LNCAP (cell line): ENCODE measurements around the gene ABCA7.

Source experiments
- TF ChIP-seq, protein P1 (sequence below): fragments of 450-650 bp; IDR thresholded peaks from 2 replicates; pipeline ENCODE4 v1.5.1; 2017; ENCODE audit warnings: mild to moderate bottlenecking

Gene ABCA7

DNA sequence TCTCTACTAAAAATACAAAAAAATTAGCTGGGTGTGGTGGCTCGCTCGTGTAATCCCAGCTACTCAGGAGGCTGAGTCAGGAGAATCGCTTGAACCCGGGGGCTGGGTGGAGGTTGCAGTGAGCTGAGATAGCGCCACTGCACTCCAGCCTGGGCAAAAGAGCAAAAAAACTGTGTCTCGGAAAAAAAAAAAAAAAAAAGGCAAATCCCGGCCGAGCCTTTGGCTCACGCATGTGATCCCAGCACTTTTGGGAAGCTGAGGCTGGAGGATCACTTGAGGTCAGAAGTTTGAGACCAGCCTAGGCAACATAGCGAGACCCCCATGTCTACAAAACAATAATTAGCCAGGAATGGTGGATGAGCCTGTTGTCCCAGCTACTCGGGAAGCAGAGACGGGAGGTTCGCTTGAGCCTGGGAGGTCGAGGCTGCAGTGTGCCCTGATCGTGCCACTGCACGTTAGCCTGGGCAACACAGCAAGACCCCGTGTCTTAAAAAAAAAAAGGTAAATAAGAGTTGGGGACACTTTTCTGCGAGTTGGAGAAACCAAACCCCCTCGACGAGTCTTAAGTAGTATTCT lies 63.3 kb downstream of the ABCA7 start:
- TF ChIP-seq, protein P1, sequence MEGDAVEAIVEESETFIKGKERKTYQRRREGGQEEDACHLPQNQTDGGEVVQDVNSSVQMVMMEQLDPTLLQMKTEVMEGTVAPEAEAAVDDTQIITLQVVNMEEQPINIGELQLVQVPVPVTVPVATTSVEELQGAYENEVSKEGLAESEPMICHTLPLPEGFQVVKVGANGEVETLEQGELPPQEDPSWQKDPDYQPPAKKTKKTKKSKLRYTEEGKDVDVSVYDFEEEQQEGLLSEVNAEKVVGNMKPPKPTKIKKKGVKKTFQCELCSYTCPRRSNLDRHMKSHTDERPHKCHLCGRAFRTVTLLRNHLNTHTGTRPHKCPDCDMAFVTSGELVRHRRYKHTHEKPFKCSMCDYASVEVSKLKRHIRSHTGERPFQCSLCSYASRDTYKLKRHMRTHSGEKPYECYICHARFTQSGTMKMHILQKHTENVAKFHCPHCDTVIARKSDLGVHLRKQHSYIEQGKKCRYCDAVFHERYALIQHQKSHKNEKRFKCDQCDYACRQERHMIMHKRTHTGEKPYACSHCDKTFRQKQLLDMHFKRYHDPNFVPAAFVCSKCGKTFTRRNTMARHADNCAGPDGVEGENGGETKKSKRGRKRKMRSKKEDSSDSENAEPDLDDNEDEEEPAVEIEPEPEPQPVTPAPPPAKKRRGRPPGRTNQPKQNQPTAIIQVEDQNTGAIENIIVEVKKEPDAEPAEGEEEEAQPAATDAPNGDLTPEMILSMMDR: no peak

GRCh38 chr19:1103708-1104310 lies 63.9 kb downstream of the ABCA7 start, which contains the start of gene GPX4:
TSS of gene GPX4 (plus strand) at chr19:1103994. CDS start at chr19:1104044, 50 bp downstream.
- TF ChIP-seq, protein P1: no peak

- TF ChIP-seq, protein P1: no peak
These were observed 64.6 kb downstream of the ABCA7 start for GRCh38 chr19:1104311-1105007.

- TF ChIP-seq, protein P1: no peak
These were observed 65.3 kb downstream of the ABCA7 start for GRCh38 chr19:1105008-1105872.

DNA sequence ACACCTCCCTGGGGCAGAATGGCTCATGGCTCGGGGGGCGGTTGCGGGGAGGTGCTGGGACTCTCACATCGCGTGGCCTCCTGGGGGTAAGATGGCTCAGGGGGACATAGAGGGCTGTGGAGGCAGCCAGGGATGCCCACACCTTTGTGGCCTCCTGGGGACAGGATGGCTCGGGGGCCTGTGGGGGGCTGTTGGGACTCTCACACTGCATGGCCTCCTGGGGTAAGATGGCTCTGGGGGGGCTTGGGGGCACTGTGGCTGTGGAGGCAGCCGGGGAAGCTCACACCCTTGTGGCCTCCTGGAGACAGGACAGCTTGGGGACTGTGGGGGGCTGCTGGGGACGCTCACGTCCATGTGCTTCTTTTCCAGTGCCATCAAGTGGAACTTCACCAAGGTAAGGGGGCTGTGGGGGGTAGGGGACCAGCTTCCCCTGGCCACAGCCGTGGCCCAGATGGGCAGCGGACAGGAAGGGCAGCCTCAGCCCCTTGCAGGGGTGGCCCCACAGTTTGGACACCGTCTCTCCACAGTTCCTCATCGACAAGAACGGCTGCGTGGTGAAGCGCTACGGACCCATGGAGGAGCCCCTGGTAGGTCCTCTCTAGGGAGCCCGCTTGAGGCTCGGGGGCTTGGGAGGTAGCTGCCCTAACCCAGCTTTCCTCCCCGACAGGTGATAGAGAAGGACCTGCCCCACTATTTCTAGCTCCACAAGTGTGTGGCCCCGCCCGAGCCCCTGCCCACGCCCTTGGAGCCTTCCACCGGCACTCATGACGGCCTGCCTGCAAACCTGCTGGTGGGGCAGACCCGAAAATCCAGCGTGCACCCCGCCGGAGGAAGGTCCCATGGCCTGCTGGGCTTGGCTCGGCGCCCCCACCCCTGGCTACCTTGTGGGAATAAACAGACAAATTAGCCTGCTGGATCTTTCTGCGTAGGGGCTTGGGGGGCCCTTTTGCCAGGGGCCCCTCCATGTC lies 66.2 kb downstream of the ABCA7 start:
- TF ChIP-seq, protein P1: no peak

- TF ChIP-seq, protein P1: peak; percentile 42
These were observed 67.1 kb downstream of the ABCA7 start for GRCh38 chr19:1106841-1107660.
